Sigmoid colon (tissue), 7 donors: Measurements from ENCODE around the gene SPESP1. TPM values are rescaled to one million over a fixed set of nuclear protein-coding genes. Genes with fewer than 3 reads are reported as not detected.

ENCODE experiments used
- DNase-seq: peaks from one replicate; pipeline ENCODE4 v3.0.0-alpha.2; 2019
- H3K27ac ChIP-seq, 4 donors: fragments of 200-600 bp; sonication (generic); one replicate each; pipeline ENCODE4 v1.5.1; 2016 to 2019; ENCODE audit warnings: mild to moderate bottlenecking in 1 of 4
- H3K27me3 ChIP-seq, 3 donors: fragments of 200-600 bp; sonication (generic); one replicate each; pipeline ENCODE4 v1.5.1; 2019; ENCODE audit warnings: mild to moderate bottlenecking in 1 of 3
- H3K36me3 ChIP-seq, 4 donors: fragments of 200-600 bp; sonication (generic); one replicate each; pipeline ENCODE4 v1.5.1; 2016 to 2019
- H3K4me1 ChIP-seq, 4 donors: fragments of 200-600 bp; sonication (generic); one replicate each; pipeline ENCODE4 v1.5.1; 2017 to 2019
- H3K4me3 ChIP-seq, 4 donors: fragments of 200-600 bp; sonication (generic); one replicate each; pipeline ENCODE4 v1.5.1; 2017 to 2019; ENCODE audit warnings: mild to moderate bottlenecking in 2 of 4, moderate library complexity in 1 of 4
- H3K9me3 ChIP-seq, 4 donors: fragments of 200-600 bp in 3 of 4; sonication (generic) in 3 of 4; one replicate each; pipeline versions ENCODE4 v1.5.1 to v1.6.1; 2013 to 2019
- EP300 ChIP-seq, 4 donors: sonication (generic); formaldehyde crosslinking; IDR thresholded peaks; one replicate each; pipeline ENCODE4 v1.6.1; 2017; ENCODE audit warnings: antibody characterized with exemption in 4 of 4
- POLR2A ChIP-seq, 2 donors: fragments of 450-650 bp; IDR thresholded peaks; one replicate each; pipeline ENCODE4 v1.6.1; 2016; ENCODE audit warnings: antibody characterized with exemption in 2 of 2, mild to moderate bottlenecking in 2 of 2, moderate library complexity in 2 of 2
- POLR2AphosphoS5 ChIP-seq, 4 donors: sonication (generic); formaldehyde crosslinking; IDR thresholded peaks; one replicate each; pipeline ENCODE4 v1.6.1; 2017; ENCODE audit warnings: antibody characterized with exemption in 4 of 4
- WGBS, 2 donors: extraction: QIAGEN DNeasy Blood & Tissue Kit; methylation state at CpG; one replicate each; pipeline ENCODE4 v1.1.7; 2013; 5-methylcytosine and 5-hydroxymethylcytosine counted together
- intact Hi-C: fragments of 100-400 bp; cut with DNase I; formaldehyde crosslinking; loops from one replicate; pipeline ENCODE4 v1.15.1; 2023
- polyA plus RNA-seq, 3 donors: library from polyadenylated mRNA; stranded (reverse); fragments of 200-250 nt; gene quantifications; one replicate each; pipeline ENCODE4 v1.2.3, GENCODE V29; 2013
- total RNA-seq, 4 donors: library from RNA; depleted of rRNA; stranded (reverse); fragments of >200 nt; gene quantifications; one replicate each; pipeline ENCODE4 v1.1.0, GENCODE V29; 2016
- TF ChIP-seq, protein P1 (sequence below), 4 experiments: fragments of 450-650 bp in 3 of 4; fragments of 200-600 bp in 1 of 4; IDR thresholded peaks; one replicate each; pipeline ENCODE4 v1.5.1; 2016 to 2019; ENCODE audit warnings: antibody characterized with exemption in 4 of 4, mild to moderate bottlenecking in 3 of 4, moderate library complexity in 2 of 4
- donor health status: healthy with polysubstance abuse.
- donor health status: Bipolar disorder and iron deficiency.
- donor health status: healthy.

The SPESP1 gene
- total and polyA plus RNA-seq, 7 donors: 1.5 to 3.6 (median 2.7) TPM; not detected in 2

DNA sequence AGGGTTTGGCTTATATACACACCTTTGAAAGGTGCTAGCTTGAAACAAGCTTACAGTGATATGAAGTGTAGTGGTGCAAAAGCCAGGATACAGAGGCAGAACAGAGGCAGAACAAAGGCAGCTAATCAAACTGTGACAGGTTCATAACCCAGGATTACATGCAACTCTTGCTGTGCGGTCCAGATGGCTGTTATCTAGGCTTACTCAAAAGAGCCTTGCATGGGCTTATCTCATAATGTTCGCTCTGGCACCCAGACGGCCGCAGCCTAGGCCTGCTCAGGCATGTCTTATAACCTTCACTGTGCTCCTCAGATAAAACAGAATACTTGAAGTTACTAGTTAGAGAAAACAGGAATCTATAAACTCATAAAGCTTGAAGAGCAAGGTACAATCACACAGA, 61.4 kb downstream of the SPESP1 start:
- H3K27me3 ChIP-seq: no peaks in the 10 kb centered on the region
- no peak for DNase-seq
- H3K27ac ChIP-seq: no peak overlapping the region
- intact Hi-C loops: no loop called here
- no peaks in the 10 kb centered on the region for H3K4me1 ChIP-seq
- WGBS, 2 donors: 84 to 93% methylated on average over 4 of the region's 4 CpGs
- no peaks in the 10 kb centered on the region for H3K36me3 ChIP-seq
- TF ChIP-seq, protein P1, sequence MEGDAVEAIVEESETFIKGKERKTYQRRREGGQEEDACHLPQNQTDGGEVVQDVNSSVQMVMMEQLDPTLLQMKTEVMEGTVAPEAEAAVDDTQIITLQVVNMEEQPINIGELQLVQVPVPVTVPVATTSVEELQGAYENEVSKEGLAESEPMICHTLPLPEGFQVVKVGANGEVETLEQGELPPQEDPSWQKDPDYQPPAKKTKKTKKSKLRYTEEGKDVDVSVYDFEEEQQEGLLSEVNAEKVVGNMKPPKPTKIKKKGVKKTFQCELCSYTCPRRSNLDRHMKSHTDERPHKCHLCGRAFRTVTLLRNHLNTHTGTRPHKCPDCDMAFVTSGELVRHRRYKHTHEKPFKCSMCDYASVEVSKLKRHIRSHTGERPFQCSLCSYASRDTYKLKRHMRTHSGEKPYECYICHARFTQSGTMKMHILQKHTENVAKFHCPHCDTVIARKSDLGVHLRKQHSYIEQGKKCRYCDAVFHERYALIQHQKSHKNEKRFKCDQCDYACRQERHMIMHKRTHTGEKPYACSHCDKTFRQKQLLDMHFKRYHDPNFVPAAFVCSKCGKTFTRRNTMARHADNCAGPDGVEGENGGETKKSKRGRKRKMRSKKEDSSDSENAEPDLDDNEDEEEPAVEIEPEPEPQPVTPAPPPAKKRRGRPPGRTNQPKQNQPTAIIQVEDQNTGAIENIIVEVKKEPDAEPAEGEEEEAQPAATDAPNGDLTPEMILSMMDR (IDR thresholded peaks at IDR 0.05): no peak
- TF ChIP-seq POLR2A (IDR thresholded peaks at IDR 0.05): no peak
- TF ChIP-seq EP300 (IDR thresholded peaks at IDR 0.05): no peak
- TF ChIP-seq POLR2AphosphoS5 (IDR thresholded peaks at IDR 0.05): no peak
- no peak overlapping the region for H3K4me3 ChIP-seq
- H3K9me3 ChIP-seq: no peaks in the 10 kb centered on the region

DNA sequence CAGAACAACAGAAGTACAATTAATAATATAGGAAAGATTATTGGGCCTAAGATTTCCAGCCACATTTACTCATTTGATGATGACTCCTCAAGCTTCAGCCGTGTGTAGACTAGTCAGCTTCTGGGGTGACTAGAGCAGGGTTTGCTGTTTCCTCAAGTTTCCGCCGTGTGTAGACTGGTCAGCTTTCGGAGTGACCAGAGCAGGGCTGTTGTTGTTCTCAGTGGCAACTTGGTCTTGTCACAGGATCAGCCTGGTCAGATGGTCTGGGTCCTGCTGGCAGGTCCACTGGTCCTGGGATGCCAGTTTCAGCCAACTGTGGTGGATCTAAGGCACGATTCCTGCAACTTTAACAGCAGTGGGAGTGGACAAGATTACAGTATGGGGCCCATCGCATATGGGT, 62.4 kb downstream of the SPESP1 start:
- WGBS, 2 donors: 94 to 95% methylated on average over 6 of the region's 6 CpGs

DNA sequence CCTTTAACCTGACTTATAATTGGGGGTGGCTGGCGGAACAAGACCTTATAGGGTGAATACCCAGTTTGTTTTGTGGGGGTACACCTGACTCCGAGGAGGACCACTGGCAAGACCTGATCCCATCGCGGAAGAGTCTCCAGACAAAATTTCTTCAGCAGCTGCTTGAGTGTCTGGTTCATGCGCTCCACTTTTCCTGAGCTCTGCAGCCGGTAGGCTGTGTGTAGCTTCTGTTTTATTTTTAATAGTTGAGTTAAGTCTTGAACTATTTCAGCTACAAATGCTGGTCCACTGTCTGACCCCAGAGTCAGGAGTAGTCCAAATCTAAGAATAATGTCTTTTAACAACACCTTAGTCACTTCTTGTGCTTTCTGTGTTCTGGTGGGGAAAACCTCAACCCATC, 63.0 kb downstream of the SPESP1 start:
- DNase-seq: no peak
- Histone ChIP-seq H3K4me1 (no peaks in the 10 kb centered on the region), H3K36me3 (no peaks in the 10 kb centered on the region), H3K9me3 (no peaks in the 10 kb centered on the region), H3K27ac (no peak overlapping the region), H3K4me3 (no peak overlapping the region), H3K27me3 (no peaks in the 10 kb centered on the region)
- TF ChIP-seq POLR2A (IDR thresholded peaks at IDR 0.05) (no peak), EP300 (IDR thresholded peaks at IDR 0.05) (no peak)
- TF ChIP-seq, protein P1 (IDR thresholded peaks at IDR 0.05): no peak
- intact Hi-C loops: no loop called here
- 94 to 97% methylated on average over 6 of the region's 6 CpGs for WGBS, 2 donors

More for the DNA sequence above, 62.4 kb downstream of the SPESP1 start:
- Histone ChIP-seq H3K27me3 (no peaks in the 10 kb centered on the region), H3K36me3 (no peaks in the 10 kb centered on the region), H3K9me3 (no peaks in the 10 kb centered on the region), H3K4me3 (no peak overlapping the region), H3K27ac (no peak overlapping the region), H3K4me1 (no peaks in the 10 kb centered on the region)
- DNase-seq: no peak
- intact Hi-C loops: no loop called here
- TF ChIP-seq, protein P1 (IDR thresholded peaks at IDR 0.05): no peak
- TF ChIP-seq POLR2AphosphoS5 (IDR thresholded peaks at IDR 0.05): no peak
- TF ChIP-seq EP300 (IDR thresholded peaks at IDR 0.05): no peak
- no peak for TF ChIP-seq POLR2A (IDR thresholded peaks at IDR 0.05)

DNA sequence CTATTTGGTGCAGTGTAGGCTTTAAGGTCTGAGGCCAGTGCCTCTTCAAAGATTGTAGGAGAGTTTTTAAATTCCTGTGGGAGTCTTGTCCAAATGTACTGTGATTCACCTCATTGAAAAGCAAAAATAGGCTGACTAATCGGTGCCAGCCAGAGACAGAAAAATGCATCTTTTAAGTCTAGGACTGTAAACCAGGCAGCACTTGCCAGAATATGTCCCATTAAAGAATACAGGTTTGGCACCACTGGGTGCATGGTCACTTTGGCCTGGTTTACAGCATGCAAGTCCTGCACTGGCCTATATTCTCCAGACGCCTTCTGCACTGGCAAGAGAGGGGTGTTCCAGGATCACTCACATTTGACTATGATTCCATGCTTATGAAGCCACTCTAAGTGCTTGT, 63.8 kb downstream of the SPESP1 start:
- Histone ChIP-seq H3K4me1 (no peaks in the 10 kb centered on the region), H3K27me3 (no peaks in the 10 kb centered on the region), H3K9me3 (no peaks in the 10 kb centered on the region), H3K27ac (no peak overlapping the region), H3K4me3 (no peak overlapping the region), H3K36me3 (no peaks in the 10 kb centered on the region)
- no peak for DNase-seq
- 85 to 92% methylated on average over 2 of the region's 2 CpGs for WGBS, 2 donors
- intact Hi-C loops: no loop called here
- TF ChIP-seq EP300 (IDR thresholded peaks at IDR 0.05) (no peak), POLR2AphosphoS5 (IDR thresholded peaks at IDR 0.05) (no peak), POLR2A (IDR thresholded peaks at IDR 0.05) (no peak)
- TF ChIP-seq, protein P1 (IDR thresholded peaks at IDR 0.05): no peak
